HL-60 (cell line): ENCODE measurements around the gene OTOP3.

ENCODE experiments used
- CTCF ChIP-seq: IDR thresholded peaks from one replicate; pipeline ENCODE4 v1.5.1; 2011; ENCODE audit warnings: low read length, control low read depth, inconsistent platforms; ENCODE audit not compliant: insufficient read depth
- GABPA ChIP-seq: IDR thresholded peaks from 2 replicates; pipeline ENCODE4 v1.6.1; 2012; ENCODE audit warnings: low read depth
- POLR2AphosphoS5 ChIP-seq: IDR thresholded peaks from 2 replicates; pipeline ENCODE4 v1.6.1; 2012; ENCODE audit warnings: low read depth
- REST ChIP-seq: IDR thresholded peaks from 2 replicates; pipeline ENCODE4 v1.6.1; 2012; ENCODE audit warnings: low read depth; ENCODE audit not compliant: insufficient replicate concordance
- SPI1 ChIP-seq: IDR thresholded peaks from 2 replicates; pipeline ENCODE4 v1.6.1; 2012; ENCODE audit warnings: low read depth, mild to moderate bottlenecking, borderline replicate concordance

- TF ChIP-seq CTCF (no peak), REST (no peak), POLR2AphosphoS5 (no peak), SPI1 (no peak), GABPA (no peak)
These were observed 63.8 kb downstream of the OTOP3 start for GRCh38 chr17:74999523-74999922.
